ENCODE data around the gene CLTC. TPM values are rescaled to one million over a fixed set of nuclear protein-coding genes. Genes with fewer than 3 reads are reported as not detected.
A peak's percentile ranks its signal among the peaks of the same experiment; 100 is the strongest.
"Not testable (repeated sequence)": the region's sequence is repeated elsewhere in the genome, so short reads cannot be mapped to it uniquely, and the experiment has no call there.

The CLTC gene
- total and polyA plus RNA-seq, 2 of the 13 experiments (the other 11 are each of a cell fraction or from before 2014, with no cell fraction given): 134 to 283 TPM

DNA sequence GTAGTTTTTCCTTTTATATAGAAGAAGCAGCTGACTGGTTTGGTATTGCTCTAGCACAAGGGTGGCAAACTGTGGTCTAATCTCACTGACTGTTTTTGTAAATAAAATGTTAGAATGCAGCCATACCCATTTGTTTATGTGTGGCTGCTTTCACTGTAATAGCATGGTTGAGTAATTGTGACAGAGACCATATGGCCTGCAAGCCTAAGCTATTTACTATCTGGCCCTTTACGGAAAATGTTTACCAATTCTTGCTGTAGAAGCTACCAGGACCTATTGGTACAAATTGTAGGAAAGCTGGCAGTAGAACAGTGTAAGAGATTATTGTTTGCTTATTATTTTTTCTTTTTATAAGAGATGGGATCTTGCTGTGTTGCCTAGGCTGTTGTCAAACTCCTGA lies 35.5 kb upstream of the CLTC start:
- BruUV-seq (replicated peaks); POLR2A ChIA-PET; H3K4me1 ChIP-seq (ENCODE audit: insufficient read depth, low read length); H3K9me3 ChIP-seq (ENCODE audit: low read length); CTCF ChIA-PET (ENCODE audit: low intra/inter-chr PET ratio, low total read pairs); H3K4me2 ChIP-seq (ENCODE audit: low read depth, low read length); H3K79me2 ChIP-seq (ENCODE audit: insufficient read depth, low read length); H3K4me3 ChIP-seq (replicated peaks in 1 of 3; ENCODE audit: insufficient read depth in 1 of 3, low read depth in 2 of 3, low read length in 3 of 3); H3K36me3 ChIP-seq (replicated peaks in 1 of 2; ENCODE audit: control insufficient read depth in 1 of 2, insufficient read depth in 2 of 2, low read length in 2 of 2); H3K9ac ChIP-seq (ENCODE audit: insufficient read depth, low read depth, low read length); DNase-seq (ENCODE audit: low spot score); H4K20me1 ChIP-seq (ENCODE audit: insufficient read depth, low read length); H2AFZ ChIP-seq (ENCODE audit: low read length); intact Hi-C loops (cut with micrococcal nuclease; ENCODE audit: unreplicated experiment); FAIRE-seq; H3K27ac ChIP-seq (ENCODE audit: extremely low read length, insufficient read depth, low read length); ATAC-seq; H3K27me3 ChIP-seq (ENCODE audit: control insufficient read depth in 1 of 2, insufficient read depth in 2 of 2, low read length in 2 of 2); in situ Hi-C loops (cut with HindIII; ENCODE audit: extremely low pct_ligation_motif_present, low pct_unique_long_range_greater_than_20kb): not testable (repeated sequence)
- no CpG with 5 or more reads among the region's 1 CpG for WGBS (ENCODE audit: low lambda C conversion rate)

DNA sequence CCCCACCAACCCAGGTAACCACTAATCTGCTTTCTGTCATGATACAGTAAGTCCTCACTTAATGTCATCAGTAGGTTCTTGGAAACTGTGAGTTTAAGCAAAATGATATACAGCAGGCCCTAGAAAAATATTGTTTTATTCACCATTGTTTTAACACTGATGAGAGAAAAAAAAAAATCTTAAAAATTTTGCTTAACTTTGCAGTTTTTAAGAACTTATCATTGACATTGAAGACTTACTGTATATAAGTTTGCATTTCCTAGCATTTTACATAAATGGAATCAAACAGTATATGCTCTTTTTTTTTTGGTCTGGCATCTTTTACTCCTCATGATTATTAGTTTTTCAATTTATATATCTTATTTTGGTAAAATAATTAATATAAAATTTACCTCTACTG lies 19.5 kb upstream of the CLTC start:
- Histone ChIP-seq H3K9me3 (ENCODE audit: low read length) (no peaks in the 10 kb centered on the region), H4K20me1 (ENCODE audit: insufficient read depth, low read length) (no peaks in the 10 kb centered on the region), H2AFZ (ENCODE audit: low read length) (no peak overlapping the region), H3K79me2 (ENCODE audit: insufficient read depth, low read length) (no peaks in the 10 kb centered on the region), H3K36me3 (replicated peaks in 1 of 2; ENCODE audit: control insufficient read depth in 1 of 2, insufficient read depth in 2 of 2, low read length in 2 of 2) (peaks cover 6 to 12% of the 10 kb centered on the region in 2 experiments), H3K4me3 (replicated peaks in 1 of 3; ENCODE audit: insufficient read depth in 1 of 3, low read depth in 2 of 3, low read length in 3 of 3) (no peak overlapping the region), H3K4me1 (ENCODE audit: insufficient read depth, low read length) (no peaks in the 10 kb centered on the region), H3K27ac (ENCODE audit: extremely low read length, insufficient read depth, low read length) (no peak overlapping the region), H3K27me3 (ENCODE audit: control insufficient read depth in 1 of 2, insufficient read depth in 2 of 2, low read length in 2 of 2) (no peaks in the 10 kb centered on the region), H3K9ac (ENCODE audit: insufficient read depth, low read depth, low read length) (no peak overlapping the region), H3K4me2 (ENCODE audit: low read depth, low read length) (no peak overlapping the region)
- CTCF ChIA-PET (ENCODE audit: low intra/inter-chr PET ratio, low total read pairs): no interaction called here
- no TSS peak for BruUV-seq (replicated peaks)
- DNase-seq (ENCODE audit: low spot score) (no peak), ATAC-seq (no peak), FAIRE-seq (no peak)
- in situ Hi-C loops (cut with HindIII; ENCODE audit: extremely low pct_ligation_motif_present, low pct_unique_long_range_greater_than_20kb) (no loop called here), intact Hi-C loops (cut with micrococcal nuclease; ENCODE audit: unreplicated experiment) (no loop called here)
- POLR2A ChIA-PET: no interaction called here
- TF ChIP-seq MAFK (conservative IDR thresholded peaks at IDR 0.05 in 1 of 2, IDR thresholded peaks at IDR 0.05 in 1 of 2; ENCODE audit: low read length in 2 of 2) (peak in 1 of 2 experiments; percentile 64; a peak in 2 of 4 replicates), HMGA1 (CRISPR knock-in tag; conservative IDR thresholded peaks at IDR 0.05) (no peak)

DNA sequence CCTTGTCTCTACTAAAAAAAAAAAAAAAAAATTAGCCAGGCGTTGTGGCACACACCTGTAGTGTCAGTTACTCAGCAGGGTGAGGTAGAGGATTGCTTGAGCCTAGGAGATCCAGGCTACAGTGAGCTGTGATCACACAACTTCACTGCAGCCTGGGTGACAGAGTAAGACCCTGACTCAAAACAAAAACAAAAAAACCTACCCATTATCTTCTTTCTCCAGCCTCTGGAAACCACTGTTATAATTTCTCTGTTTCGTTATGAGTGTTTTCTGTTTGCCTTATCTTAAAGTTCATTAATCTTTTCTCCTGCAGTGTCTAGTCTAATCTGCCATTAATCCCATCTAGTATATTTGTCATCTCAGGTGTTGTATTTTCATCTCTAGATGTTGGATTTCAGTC lies 18.6 kb upstream of the CLTC start:
- Histone ChIP-seq H3K27me3 (ENCODE audit: control insufficient read depth in 1 of 2, insufficient read depth in 2 of 2, low read length in 2 of 2) (no peaks in the 10 kb centered on the region), H3K9ac (ENCODE audit: insufficient read depth, low read depth, low read length) (no peak overlapping the region), H3K27ac (ENCODE audit: extremely low read length, insufficient read depth, low read length) (no peak overlapping the region), H3K36me3 (replicated peaks in 1 of 2; ENCODE audit: control insufficient read depth in 1 of 2, insufficient read depth in 2 of 2, low read length in 2 of 2) (peaks cover 9 to 21% of the 10 kb centered on the region in 2 experiments), H4K20me1 (ENCODE audit: insufficient read depth, low read length) (no peaks in the 10 kb centered on the region), H3K4me1 (ENCODE audit: insufficient read depth, low read length) (no peaks in the 10 kb centered on the region), H3K4me3 (replicated peaks in 1 of 3; ENCODE audit: insufficient read depth in 1 of 3, low read depth in 2 of 3, low read length in 3 of 3) (no peak overlapping the region), H3K79me2 (ENCODE audit: insufficient read depth, low read length) (no peaks in the 10 kb centered on the region), H3K9me3 (ENCODE audit: low read length) (no peaks in the 10 kb centered on the region), H2AFZ (ENCODE audit: low read length) (no peak overlapping the region), H3K4me2 (ENCODE audit: low read depth, low read length) (no peak overlapping the region)
- ChIA-PET POLR2A (no interaction called here), CTCF (ENCODE audit: low intra/inter-chr PET ratio, low total read pairs) (no interaction called here)
- 97% methylated on average over 2 of the region's 2 CpGs for WGBS (ENCODE audit: low lambda C conversion rate)
- ATAC-seq: no peak
- FAIRE-seq: no peak
- in situ Hi-C loops (cut with HindIII; ENCODE audit: extremely low pct_ligation_motif_present, low pct_unique_long_range_greater_than_20kb) (no loop called here), intact Hi-C loops (cut with micrococcal nuclease; ENCODE audit: unreplicated experiment) (no loop called here)
- no TSS peak for BruUV-seq (replicated peaks)
- no peak for DNase-seq (ENCODE audit: low spot score)
- TF ChIP-seq SALL1 (CRISPR knock-in tag; IDR thresholded peaks at IDR 0.05): no peak
- TF ChIP-seq, protein P1, sequence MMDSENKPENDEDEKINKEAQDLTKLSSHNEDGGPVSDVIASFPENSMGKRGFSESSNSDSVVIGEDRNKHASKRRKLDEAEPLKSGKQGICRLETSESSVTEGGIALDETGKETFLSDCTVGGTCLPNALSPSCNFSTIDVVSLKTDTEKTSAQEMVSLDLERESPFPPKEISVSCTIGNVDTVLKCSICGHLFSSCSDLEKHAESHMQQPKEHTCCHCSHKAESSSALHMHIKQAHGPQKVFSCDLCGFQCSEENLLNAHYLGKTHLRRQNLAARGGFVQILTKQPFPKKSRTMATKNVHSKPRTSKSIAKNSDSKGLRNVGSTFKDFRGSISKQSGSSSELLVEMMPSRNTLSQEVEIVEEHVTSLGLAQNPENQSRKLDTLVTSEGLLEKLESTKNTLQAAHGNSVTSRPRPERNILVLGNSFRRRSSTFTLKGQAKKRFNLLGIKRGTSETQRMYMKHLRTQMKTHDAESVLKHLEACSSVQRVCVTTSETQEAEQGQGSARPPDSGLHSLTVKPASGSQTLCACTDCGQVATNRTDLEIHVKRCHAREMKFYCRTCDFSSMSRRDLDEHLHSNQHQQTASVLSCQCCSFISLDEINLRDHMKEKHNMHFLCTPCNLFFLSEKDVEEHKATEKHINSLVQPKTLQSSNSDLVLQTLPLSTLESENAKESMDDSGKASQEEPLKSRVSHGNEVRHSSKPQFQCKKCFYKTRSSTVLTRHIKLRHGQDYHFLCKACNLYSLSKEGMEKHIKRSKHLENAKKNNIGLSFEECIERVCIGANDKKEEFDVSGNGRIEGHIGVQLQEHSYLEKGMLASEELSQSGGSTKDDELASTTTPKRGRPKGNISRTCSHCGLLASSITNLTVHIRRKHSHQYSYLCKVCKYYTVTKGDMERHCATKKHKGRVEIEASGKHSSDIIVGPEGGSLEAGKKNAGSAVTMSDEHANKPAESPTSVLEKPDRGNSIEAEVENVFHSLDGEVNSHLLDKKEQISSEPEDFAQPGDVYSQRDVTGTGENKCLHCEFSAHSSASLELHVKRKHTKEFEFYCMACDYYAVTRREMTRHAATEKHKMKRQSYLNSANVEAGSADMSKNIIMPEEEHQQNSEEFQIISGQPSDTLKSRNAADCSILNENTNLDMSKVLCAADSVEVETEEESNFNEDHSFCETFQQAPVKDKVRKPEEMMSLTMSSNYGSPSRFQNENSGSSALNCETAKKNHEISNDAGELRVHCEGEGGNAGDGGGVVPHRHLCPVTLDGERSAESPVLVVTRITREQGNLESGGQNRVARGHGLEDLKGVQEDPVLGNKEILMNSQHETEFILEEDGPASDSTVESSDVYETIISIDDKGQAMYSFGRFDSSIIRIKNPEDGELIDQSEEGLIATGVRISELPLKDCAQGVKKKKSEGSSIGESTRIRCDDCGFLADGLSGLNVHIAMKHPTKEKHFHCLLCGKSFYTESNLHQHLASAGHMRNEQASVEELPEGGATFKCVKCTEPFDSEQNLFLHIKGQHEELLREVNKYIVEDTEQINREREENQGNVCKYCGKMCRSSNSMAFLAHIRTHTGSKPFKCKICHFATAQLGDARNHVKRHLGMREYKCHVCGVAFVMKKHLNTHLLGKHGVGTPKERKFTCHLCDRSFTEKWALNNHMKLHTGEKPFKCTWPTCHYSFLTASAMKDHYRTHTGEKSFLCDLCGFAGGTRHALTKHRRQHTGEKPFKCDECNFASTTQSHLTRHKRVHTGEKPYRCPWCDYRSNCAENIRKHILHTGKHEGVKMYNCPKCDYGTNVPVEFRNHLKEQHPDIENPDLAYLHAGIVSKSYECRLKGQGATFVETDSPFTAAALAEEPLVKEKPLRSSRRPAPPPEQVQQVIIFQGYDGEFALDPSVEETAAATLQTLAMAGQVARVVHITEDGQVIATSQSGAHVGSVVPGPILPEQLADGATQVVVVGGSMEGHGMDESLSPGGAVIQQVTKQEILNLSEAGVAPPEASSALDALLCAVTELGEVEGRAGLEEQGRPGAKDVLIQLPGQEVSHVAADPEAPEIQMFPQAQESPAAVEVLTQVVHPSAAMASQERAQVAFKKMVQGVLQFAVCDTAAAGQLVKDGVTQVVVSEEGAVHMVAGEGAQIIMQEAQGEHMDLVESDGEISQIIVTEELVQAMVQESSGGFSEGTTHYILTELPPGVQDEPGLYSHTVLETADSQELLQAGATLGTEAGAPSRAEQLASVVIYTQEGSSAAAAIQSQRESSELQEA (CRISPR knock-in tag; IDR thresholded peaks at IDR 0.05; ENCODE audit: not compliant biosample characterization): no peak
